ENCODE data around the gene CDH3. TPM values are rescaled to one million over a fixed set of nuclear protein-coding genes. Genes with fewer than 3 reads are reported as not detected.

Gene CDH3
- total RNA-seq, 1 donor from 2014 or later = not detected

DNA sequence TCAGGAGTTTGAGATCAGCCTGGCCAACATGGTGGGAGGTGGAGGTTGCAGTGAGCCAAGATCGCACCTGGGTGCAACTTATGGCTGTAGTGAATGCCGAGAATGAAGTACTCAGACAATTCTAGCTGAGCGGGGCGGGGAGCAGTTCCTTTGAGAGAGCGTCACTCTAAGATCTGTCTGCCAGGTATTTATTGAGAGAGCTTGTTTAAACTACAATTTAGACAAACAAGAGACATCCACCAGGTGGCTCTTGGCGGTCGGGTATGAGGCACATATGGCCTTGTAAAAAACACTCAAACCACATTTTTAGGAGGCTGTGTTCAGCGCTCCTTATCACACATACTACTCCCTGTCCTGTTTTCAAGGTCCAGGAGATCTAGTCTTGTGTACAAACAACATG, 51.4 kb downstream of the CDH3 start:
- Mint-ChIP-seq H3K27me3 (peaks cover 4% of the 10 kb centered on the region), H3K27ac (no peak overlapping the region), H3K4me3 (no peak overlapping the region), H3K9me3 (no peaks in the 10 kb centered on the region), H3K4me1 (no peaks in the 10 kb centered on the region), H3K36me3 (ENCODE audit: low read depth) (no peaks in the 10 kb centered on the region)
- POLR2A ChIA-PET = interaction anchor here (0.6 kb wide), 1 partner anchor 128 kb away, joined by 4 read pairs; no protein-coding TSS in a partner anchor
- intact Hi-C loops (cut with micrococcal nuclease) = no loop called here
- CTCF ChIA-PET = no interaction called here
- ATAC-seq (ENCODE audit: low read depth) (no peak), DNase-seq (no peak)
- TF ChIP-seq, protein P1, sequence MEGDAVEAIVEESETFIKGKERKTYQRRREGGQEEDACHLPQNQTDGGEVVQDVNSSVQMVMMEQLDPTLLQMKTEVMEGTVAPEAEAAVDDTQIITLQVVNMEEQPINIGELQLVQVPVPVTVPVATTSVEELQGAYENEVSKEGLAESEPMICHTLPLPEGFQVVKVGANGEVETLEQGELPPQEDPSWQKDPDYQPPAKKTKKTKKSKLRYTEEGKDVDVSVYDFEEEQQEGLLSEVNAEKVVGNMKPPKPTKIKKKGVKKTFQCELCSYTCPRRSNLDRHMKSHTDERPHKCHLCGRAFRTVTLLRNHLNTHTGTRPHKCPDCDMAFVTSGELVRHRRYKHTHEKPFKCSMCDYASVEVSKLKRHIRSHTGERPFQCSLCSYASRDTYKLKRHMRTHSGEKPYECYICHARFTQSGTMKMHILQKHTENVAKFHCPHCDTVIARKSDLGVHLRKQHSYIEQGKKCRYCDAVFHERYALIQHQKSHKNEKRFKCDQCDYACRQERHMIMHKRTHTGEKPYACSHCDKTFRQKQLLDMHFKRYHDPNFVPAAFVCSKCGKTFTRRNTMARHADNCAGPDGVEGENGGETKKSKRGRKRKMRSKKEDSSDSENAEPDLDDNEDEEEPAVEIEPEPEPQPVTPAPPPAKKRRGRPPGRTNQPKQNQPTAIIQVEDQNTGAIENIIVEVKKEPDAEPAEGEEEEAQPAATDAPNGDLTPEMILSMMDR (IDR thresholded peaks at IDR 0.05) = no peak

DNA sequence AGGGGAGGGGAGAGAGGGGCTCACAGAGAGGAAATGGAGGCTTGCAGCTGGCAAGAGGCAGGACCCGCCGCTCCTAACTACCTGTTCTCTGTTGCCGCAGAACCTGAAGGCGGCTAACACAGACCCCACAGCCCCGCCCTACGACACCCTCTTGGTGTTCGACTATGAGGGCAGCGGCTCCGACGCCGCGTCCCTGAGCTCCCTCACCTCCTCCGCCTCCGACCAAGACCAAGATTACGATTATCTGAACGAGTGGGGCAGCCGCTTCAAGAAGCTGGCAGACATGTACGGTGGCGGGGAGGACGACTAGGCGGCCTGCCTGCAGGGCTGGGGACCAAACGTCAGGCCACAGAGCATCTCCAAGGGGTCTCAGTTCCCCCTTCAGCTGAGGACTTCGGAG, 53.0 kb downstream of the CDH3 start:
- ChIA-PET CTCF (interaction anchor here (1.1 kb wide), 1 partner anchor 148 kb away, joined by 4 read pairs; no protein-coding TSS in a partner anchor), POLR2A (no interaction called here)
- Mint-ChIP-seq H3K27me3 (peaks cover 4% of the 10 kb centered on the region), H3K4me3 (no peak overlapping the region), H3K9me3 (no peaks in the 10 kb centered on the region), H3K4me1 (no peaks in the 10 kb centered on the region), H3K36me3 (ENCODE audit: low read depth) (no peaks in the 10 kb centered on the region), H3K27ac (no peak overlapping the region)
- DNase-seq = no peak
- no peak for ATAC-seq (ENCODE audit: low read depth)
- TF ChIP-seq, protein P1 (IDR thresholded peaks at IDR 0.05) = no peak
- intact Hi-C loops (cut with micrococcal nuclease) = no loop called here

DNA sequence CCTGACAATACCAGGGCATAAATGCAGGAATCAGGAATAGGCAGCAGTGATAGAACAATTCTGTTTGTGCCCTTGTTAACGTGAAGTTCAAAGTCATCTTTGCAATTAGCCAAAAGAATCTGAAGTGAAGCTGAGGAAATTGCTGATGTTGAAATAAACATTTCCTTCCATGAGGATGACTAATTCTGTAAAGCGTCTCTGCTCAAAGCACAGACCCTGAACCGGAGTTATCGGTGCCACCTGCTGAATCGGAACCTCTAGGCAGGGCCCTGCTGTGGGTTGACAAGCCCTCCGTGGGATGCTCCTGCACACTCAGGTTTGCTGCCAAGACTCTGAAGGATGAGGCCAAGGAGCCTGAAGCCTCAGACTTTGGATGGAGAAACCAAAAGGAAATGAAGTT, 55.0 kb downstream of the CDH3 start:
- intact Hi-C loops (cut with micrococcal nuclease) = no loop called here
- no peaks in the 10 kb centered on the region for H3K27me3 Mint-ChIP-seq
- H3K36me3 Mint-ChIP-seq (ENCODE audit: low read depth) = no peaks in the 10 kb centered on the region
- ChIA-PET CTCF (no interaction called here), POLR2A (no interaction called here)
- H3K9me3 Mint-ChIP-seq = no peaks in the 10 kb centered on the region
- ATAC-seq (ENCODE audit: low read depth) = no peak
- DNase-seq = no peak
- no peak overlapping the region for H3K4me3 Mint-ChIP-seq
- H3K27ac Mint-ChIP-seq = no peak overlapping the region
- TF ChIP-seq, protein P1 (IDR thresholded peaks at IDR 0.05) = no peak
- peaks cover 5% of the 10 kb centered on the region for H3K4me1 Mint-ChIP-seq

DNA sequence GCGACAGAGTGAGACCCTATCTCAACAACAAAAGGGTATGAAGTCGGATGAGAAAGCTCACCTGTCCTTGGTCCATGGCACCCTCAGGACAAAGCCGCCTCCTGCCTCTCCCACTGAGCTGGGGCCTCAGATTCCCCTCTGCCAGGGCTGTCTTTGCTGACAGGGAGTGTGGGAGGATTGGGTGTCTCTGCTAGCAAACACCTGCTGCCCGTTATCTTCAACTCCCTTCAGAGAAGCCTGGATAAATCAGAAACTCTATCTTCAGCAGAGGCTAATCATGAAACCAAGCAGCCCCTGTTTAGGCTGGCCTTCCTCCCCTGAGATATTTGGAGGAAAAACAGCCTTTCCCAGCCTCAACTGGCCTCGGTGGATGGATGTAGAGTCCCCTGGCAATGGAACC, 55.7 kb downstream of the CDH3 start:
- Mint-ChIP-seq H3K4me3 (no peak overlapping the region), H3K9me3 (no peaks in the 10 kb centered on the region), H3K36me3 (ENCODE audit: low read depth) (no peaks in the 10 kb centered on the region), H3K4me1 (peaks cover 5% of the 10 kb centered on the region), H3K27me3 (no peaks in the 10 kb centered on the region), H3K27ac (no peak overlapping the region)
- DNase-seq (no peak), ATAC-seq (ENCODE audit: low read depth) (no peak)
- TF ChIP-seq, protein P1 (IDR thresholded peaks at IDR 0.05) = no peak
- ChIA-PET POLR2A (no interaction called here), CTCF (no interaction called here)
- intact Hi-C loops (cut with micrococcal nuclease) = no loop called here

DNA sequence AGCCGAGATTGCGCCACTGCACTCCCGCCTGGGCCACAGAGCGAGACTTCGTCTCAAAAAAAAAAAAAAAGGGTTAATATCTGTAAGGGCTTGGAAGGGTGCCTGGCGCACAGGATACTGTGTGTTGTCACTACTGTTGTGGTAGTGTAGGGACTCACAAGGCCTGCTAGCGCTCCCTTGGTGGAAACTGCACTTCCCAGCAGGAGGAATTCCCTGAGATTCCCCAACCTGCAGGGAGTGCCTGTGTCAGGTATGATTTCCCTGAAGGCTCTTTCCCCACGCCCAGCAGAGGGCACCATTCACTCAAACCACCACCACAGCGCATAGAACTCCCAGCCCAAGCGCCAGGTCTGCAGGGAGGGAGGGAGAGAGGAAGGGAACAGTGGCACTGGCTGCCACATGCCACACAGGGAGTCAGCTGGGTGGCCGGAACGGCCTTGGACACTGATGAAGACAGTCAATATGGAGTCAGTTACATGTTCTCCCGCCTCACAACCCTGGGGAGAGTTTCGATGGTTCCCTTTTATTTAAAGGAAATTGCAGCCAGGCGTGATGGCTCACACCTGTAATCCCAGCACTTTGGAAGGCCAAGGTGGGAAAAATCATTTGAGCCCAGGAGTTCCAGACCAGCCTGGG, 59.2 kb downstream of the CDH3 start:
- intact Hi-C loops (cut with micrococcal nuclease) = loop anchor here (1.0 kb wide), 5 partner anchors 52 to 420 kb away; no protein-coding TSS in a partner anchor
- ATAC-seq (ENCODE audit: low read depth) = peak; percentile 58
- Mint-ChIP-seq H3K4me3 (peak overlapping the region; percentile 36), H3K4me1 (peaks cover 5% of the 10 kb centered on the region), H3K27me3 (no peaks in the 10 kb centered on the region), H3K27ac (no peak overlapping the region), H3K9me3 (no peaks in the 10 kb centered on the region), H3K36me3 (ENCODE audit: low read depth) (no peaks in the 10 kb centered on the region)
- peak; percentile 48 for DNase-seq
- POLR2A ChIA-PET = interaction anchor here (0.9 to 1.6 kb wide), 2 partner anchors 95 to 139 kb away, joined by 3 read pairs; partner anchors contain the start of gene TANGO6
- TF ChIP-seq, protein P1 (IDR thresholded peaks at IDR 0.05) = no peak
- CTCF ChIA-PET = interaction anchor here (1.2 to 1.5 kb wide), 2 partner anchors 93 to 97 kb away, joined by 3 read pairs; no protein-coding TSS in a partner anchor

All from activated B cell treated with CpG ODN at 0.5 μM for 24 hours (primary cell).